Hepatocyte (in vitro differentiated cells): ENCODE measurements around the gene CAPN8. TPM values are rescaled to one million over a fixed set of nuclear protein-coding genes. Genes with fewer than 3 reads are reported as not detected.

Experiments used
- DNase-seq: peaks from one replicate; pipeline ENCODE4 v3.0.0-alpha.2; 2016; ENCODE audit warnings: low spot score
- H2AFZ ChIP-seq: fragments of 200-600 bp; sonication (generic); 2 replicates; pipeline ENCODE4 v1.6.0; 2016; ENCODE audit warnings: antibody characterized with exemption, mild to moderate bottlenecking
- H3K27ac ChIP-seq: fragments of 200-600 bp; sonication (generic); 2 replicates; pipeline ENCODE4 v1.5.1; 2016; ENCODE audit warnings: mild to moderate bottlenecking
- H3K27me3 ChIP-seq: fragments of 200-600 bp; sonication (generic); 2 replicates; pipeline ENCODE4 v1.6.1; 2016
- H3K36me3 ChIP-seq: fragments of 200-600 bp; sonication (generic); replicated peaks from 2 replicates; pipeline ENCODE4 v1.5.1; 2016; ENCODE audit warnings: low read depth; ENCODE audit not compliant: insufficient read depth
- H3K4me1 ChIP-seq: fragments of 200-600 bp; sonication (generic); 2 replicates; pipeline ENCODE4 v1.5.1; 2016; ENCODE audit warnings: mild to moderate bottlenecking, moderate library complexity; ENCODE audit not compliant: insufficient read depth
- H3K4me2 ChIP-seq: fragments of 200-600 bp; sonication (generic); 2 replicates; pipeline ENCODE4 v1.6.0; 2016
- H3K4me3 ChIP-seq: fragments of 200-600 bp; sonication (generic); 2 replicates; pipeline ENCODE4 v1.5.1; 2016; ENCODE audit warnings: mild to moderate bottlenecking
- H3K79me2 ChIP-seq: fragments of 200-600 bp; sonication (generic); 2 replicates; pipeline ENCODE4 v1.6.0; 2017; ENCODE audit warnings: mild to moderate bottlenecking
- H3K9me2 ChIP-seq: fragments of 200-600 bp; sonication (generic); replicated peaks from 2 replicates; pipeline ENCODE4 v1.6.0; 2017; ENCODE audit warnings: mild to moderate bottlenecking; ENCODE audit not compliant: insufficient read depth
- H3K9me3 ChIP-seq: fragments of 200-600 bp; sonication (generic); 2 replicates; pipeline ENCODE4 v1.5.1; 2016; ENCODE audit warnings: low read depth, mild to moderate bottlenecking
- H4K20me1 ChIP-seq: fragments of 200-600 bp; sonication (generic); 2 replicates; pipeline ENCODE4 v1.6.0; 2016; ENCODE audit warnings: mild to moderate bottlenecking; ENCODE audit not compliant: insufficient read depth, poor library complexity, severe bottlenecking
- EZH2 ChIP-seq: fragments of 200-600 bp; sonication (generic); IDR thresholded peaks from 2 replicates; pipeline ENCODE4 v1.6.1; 2016; ENCODE audit warnings: antibody characterized with exemption, mild to moderate bottlenecking, borderline replicate concordance
- EZH2phosphoT487 ChIP-seq: fragments of 200-600 bp; sonication (generic); IDR thresholded peaks from one replicate; pipeline ENCODE4 v1.6.1; 2018; ENCODE audit warnings: antibody characterized with exemption, mild to moderate bottlenecking, low read depth, moderate library complexity; ENCODE audit not compliant: unreplicated experiment, severe bottlenecking
- WGBS: methylation state at CpG from one replicate; pipeline ENCODE4 v1.1.6; 2016; ENCODE audit warnings: low lambda C conversion rate; ENCODE audit errors: missing lambda C conversion rate; 5-methylcytosine and 5-hydroxymethylcytosine counted together
- polyA plus RNA-seq: library from polyadenylated mRNA; unstranded; fragments of >200 nt; fragmentation: Nextera tagmentation; extraction: Ambion mirVana; gene quantifications from 2 replicates; pipeline ENCODE4 v1.2.1, GENCODE V29; 2016
- total RNA-seq: library from RNA; depleted of rRNA; stranded (reverse); fragments of >200 nt; gene quantifications from 2 replicates; pipeline ENCODE4 v1.2.3, GENCODE V29; 2014
- TF ChIP-seq, protein P1 (sequence below): fragments of 200-600 bp; sonication (generic); IDR thresholded peaks from 2 replicates; pipeline ENCODE4 v1.5.1; 2016; ENCODE audit warnings: antibody characterized with exemption, mild to moderate bottlenecking; ENCODE audit not compliant: poor library complexity

Gene CAPN8
- total and polyA plus RNA-seq, 2 experiments from 2014 or later: 16.4 to 18.0 TPM

DNA sequence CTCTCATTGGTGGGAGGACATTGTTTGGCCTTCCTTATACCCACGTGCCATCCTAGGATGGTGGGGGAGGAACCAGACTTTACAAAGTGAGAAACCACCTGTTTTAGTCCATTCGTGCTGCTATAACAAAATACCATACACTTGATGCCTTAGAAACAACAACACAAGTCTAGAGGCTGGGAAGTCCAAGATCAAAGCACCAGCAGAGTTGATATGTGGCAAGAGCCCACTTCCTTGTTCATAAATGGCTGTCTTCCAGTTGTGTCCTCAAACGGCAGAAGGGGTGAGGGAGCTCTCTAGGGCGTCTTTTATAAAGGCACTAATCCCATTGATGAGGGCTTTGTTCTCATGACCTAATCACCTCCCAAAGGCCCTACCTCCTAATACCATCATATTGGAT lies 31.1 kb downstream of the CAPN8 start:
- DNase-seq: no peak

DNA sequence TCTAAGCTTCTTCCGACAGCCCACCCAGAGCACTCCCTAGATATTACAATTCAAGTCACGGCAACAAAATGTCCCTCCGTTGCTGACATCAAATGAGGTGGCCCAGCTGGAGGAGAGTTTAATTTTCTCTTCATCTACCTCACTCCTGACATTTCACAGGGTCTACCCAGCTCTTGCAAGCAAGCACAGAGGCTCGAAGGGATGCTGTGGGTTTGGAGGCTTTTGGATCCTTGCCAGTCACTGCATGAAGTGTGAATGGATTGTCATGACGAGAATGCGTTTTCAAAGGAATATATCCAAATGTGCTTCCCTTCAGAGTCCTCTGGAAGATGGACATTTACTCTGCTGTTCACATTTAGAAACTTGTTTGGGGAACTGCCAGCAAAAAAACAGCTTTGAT lies 33.5 kb downstream of the CAPN8 start:
- H3K4me3 ChIP-seq: no peak overlapping the region
- H3K4me1 ChIP-seq: no peaks in the 10 kb centered on the region
- DNase-seq: no peak
- H3K4me2 ChIP-seq: no peak overlapping the region
- TF ChIP-seq, protein P1, sequence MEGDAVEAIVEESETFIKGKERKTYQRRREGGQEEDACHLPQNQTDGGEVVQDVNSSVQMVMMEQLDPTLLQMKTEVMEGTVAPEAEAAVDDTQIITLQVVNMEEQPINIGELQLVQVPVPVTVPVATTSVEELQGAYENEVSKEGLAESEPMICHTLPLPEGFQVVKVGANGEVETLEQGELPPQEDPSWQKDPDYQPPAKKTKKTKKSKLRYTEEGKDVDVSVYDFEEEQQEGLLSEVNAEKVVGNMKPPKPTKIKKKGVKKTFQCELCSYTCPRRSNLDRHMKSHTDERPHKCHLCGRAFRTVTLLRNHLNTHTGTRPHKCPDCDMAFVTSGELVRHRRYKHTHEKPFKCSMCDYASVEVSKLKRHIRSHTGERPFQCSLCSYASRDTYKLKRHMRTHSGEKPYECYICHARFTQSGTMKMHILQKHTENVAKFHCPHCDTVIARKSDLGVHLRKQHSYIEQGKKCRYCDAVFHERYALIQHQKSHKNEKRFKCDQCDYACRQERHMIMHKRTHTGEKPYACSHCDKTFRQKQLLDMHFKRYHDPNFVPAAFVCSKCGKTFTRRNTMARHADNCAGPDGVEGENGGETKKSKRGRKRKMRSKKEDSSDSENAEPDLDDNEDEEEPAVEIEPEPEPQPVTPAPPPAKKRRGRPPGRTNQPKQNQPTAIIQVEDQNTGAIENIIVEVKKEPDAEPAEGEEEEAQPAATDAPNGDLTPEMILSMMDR: no peak
- TF ChIP-seq EZH2: no peak
- TF ChIP-seq EZH2phosphoT487: no peak
- 72% methylated on average over 6 of the region's 6 CpGs for WGBS
- H3K79me2 ChIP-seq: no peaks in the 10 kb centered on the region
- H4K20me1 ChIP-seq: no peaks in the 10 kb centered on the region
- no peaks in the 10 kb centered on the region for H3K9me3 ChIP-seq
- no peaks in the 10 kb centered on the region for H3K27me3 ChIP-seq
- no peak overlapping the region for H3K27ac ChIP-seq
- H2AFZ ChIP-seq: no peak overlapping the region
- no peaks in the 10 kb centered on the region for H3K9me2 ChIP-seq
- no peaks in the 10 kb centered on the region for H3K36me3 ChIP-seq

More for the DNA sequence above, 31.1 kb downstream of the CAPN8 start:
- no peak overlapping the region for H3K4me2 ChIP-seq
- TF ChIP-seq EZH2 (no peak), EZH2phosphoT487 (no peak)
- TF ChIP-seq, protein P1: no peak
- H3K4me1 ChIP-seq: peaks cover 5% of the 10 kb centered on the region
- H3K79me2 ChIP-seq: peaks cover under 1% of the 10 kb centered on the region
- H2AFZ ChIP-seq: no peak overlapping the region
- 95% methylated on average over 4 of the region's 4 CpGs for WGBS
- H3K9me2 ChIP-seq: no peaks in the 10 kb centered on the region
- no peaks in the 10 kb centered on the region for H3K27me3 ChIP-seq
- H3K27ac ChIP-seq: no peak overlapping the region
- H3K9me3 ChIP-seq: no peaks in the 10 kb centered on the region
- no peaks in the 10 kb centered on the region for H3K36me3 ChIP-seq
- H3K4me3 ChIP-seq: no peak overlapping the region
- H4K20me1 ChIP-seq: no peaks in the 10 kb centered on the region

- no peaks in the 10 kb centered on the region for H3K79me2 ChIP-seq
- H4K20me1 ChIP-seq: no peaks in the 10 kb centered on the region
- no peak overlapping the region for H3K4me2 ChIP-seq
- TF ChIP-seq EZH2phosphoT487: no peak
- TF ChIP-seq, protein P1: no peak
- no peak for TF ChIP-seq EZH2
- 32% methylated on average over 2 of the region's 2 CpGs for WGBS
- no peaks in the 10 kb centered on the region for H3K36me3 ChIP-seq
- H3K4me3 ChIP-seq: no peak overlapping the region
- no peaks in the 10 kb centered on the region for H3K27me3 ChIP-seq
- no peak for DNase-seq
- H3K4me1 ChIP-seq: no peaks in the 10 kb centered on the region
- no peaks in the 10 kb centered on the region for H3K9me3 ChIP-seq
- H3K9me2 ChIP-seq: no peaks in the 10 kb centered on the region
- H3K27ac ChIP-seq: no peak overlapping the region
- H2AFZ ChIP-seq: no peak overlapping the region
Observed at GRCh38 chr1:223631473-223631872, 34.0 kb downstream of the CAPN8 start.

DNA sequence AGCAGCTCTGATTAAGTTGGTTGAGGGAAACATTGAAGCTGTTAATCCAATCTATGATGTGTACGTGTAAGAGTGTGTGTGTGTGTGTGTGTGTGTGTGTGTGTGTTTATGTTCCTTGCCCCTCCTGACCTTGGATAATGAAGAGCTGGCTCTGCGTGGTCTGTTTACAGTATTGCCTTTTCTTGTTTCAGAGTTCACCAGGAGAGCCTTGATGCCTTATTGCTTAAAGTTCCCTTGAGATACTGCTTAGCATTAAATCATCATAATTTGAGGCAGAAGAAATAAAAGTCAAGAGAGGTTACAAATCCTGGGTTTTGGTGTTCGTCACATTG lies 36.4 kb downstream of the CAPN8 start:
- DNase-seq: no peak
- 52% methylated on average over 3 of the region's 3 CpGs for WGBS
- H3K4me1 ChIP-seq: no peaks in the 10 kb centered on the region
- H2AFZ ChIP-seq: no peak overlapping the region
- H3K4me3 ChIP-seq: no peak overlapping the region
- TF ChIP-seq, protein P1: no peak
- no peak for TF ChIP-seq EZH2
- TF ChIP-seq EZH2phosphoT487: no peak
- no peak overlapping the region for H3K4me2 ChIP-seq
- H3K79me2 ChIP-seq: no peaks in the 10 kb centered on the region
- peak overlapping the region; percentile 56 for H3K27ac ChIP-seq
- no peaks in the 10 kb centered on the region for H3K27me3 ChIP-seq
- H4K20me1 ChIP-seq: no peaks in the 10 kb centered on the region
- H3K9me3 ChIP-seq: no peaks in the 10 kb centered on the region
- no peaks in the 10 kb centered on the region for H3K36me3 ChIP-seq
- H3K9me2 ChIP-seq: no peaks in the 10 kb centered on the region
